SK-N-SH (cell line): ENCODE data around the gene PTPRD. TPM values are rescaled to one million over a fixed set of nuclear protein-coding genes. Genes with fewer than 3 reads are reported as not detected.

ENCODE experiments used
- CTCF ChIA-PET: fragments of 300-600, 350-600 bp; formaldehyde crosslinking; extraction: SDS; loops from one replicate; lab custom pipeline; 2021; lab: Yijun Ruan, JAX
- POLR2A ChIA-PET: fragments of 350-600 bp; sonication (Branson Sonifier 250); formaldehyde crosslinking; extraction: SDS; loops from one replicate; lab custom pipeline; 2020; ENCODE audit warnings: antibody characterized with exemption, inconsistent platforms; lab: Yijun Ruan, JAX
- DNase-seq: peaks from one replicate; pipeline ENCODE4 v3.0.0; 2012
- H2AFZ ChIP-seq: fragments of 200-600 bp; sonication (generic); 2 replicates; pipeline ENCODE4 v1.8.1; 2016; ENCODE audit warnings: antibody characterized with exemption, mild to moderate bottlenecking, low read depth
- H3F3A ChIP-seq: fragments of 200-600 bp; sonication (generic); replicated peaks from 2 replicates; pipeline ENCODE3; 2016; ENCODE audit warnings: antibody characterized with exemption, mild to moderate bottlenecking; ENCODE audit not compliant: insufficient read depth
- H3K27ac ChIP-seq, 2 experiments: fragments of 200-500 bp in 1 of 2; fragments of 200-600 bp in 1 of 2; sonication (Bioruptor generic) in 1 of 2; sonication (generic), shearing (Covaris generic) in 1 of 2; 2 replicates each; pipeline versions ENCODE4 v1.5.1 to v1.6.1; 2014 to 2016; ENCODE audit warnings: low read depth in 2 of 2, inconsistent platforms in 1 of 2, low read length in 1 of 2, mild to moderate bottlenecking in 1 of 2, mixed read lengths in 1 of 2
- H3K27me3 ChIP-seq: fragments of 200-600 bp; sonication (generic), shearing (Covaris generic); 2 replicates; pipeline ENCODE4 v1.6.1; 2016; ENCODE audit warnings: mixed run types; ENCODE audit not compliant: insufficient read depth
- H3K36me3 ChIP-seq, 2 experiments: fragments of 200-500 bp in 1 of 2; fragments of 200-600 bp in 1 of 2; sonication (Bioruptor generic) in 1 of 2; sonication (generic) in 1 of 2; replicated peaks in 1 of 2; 2 replicates each; pipeline versions ENCODE3 to v1.5.1; 2014 to 2016; ENCODE audit warnings: low read length in 1 of 2, mild to moderate bottlenecking in 1 of 2; ENCODE audit not compliant: insufficient read depth in 2 of 2, control insufficient read depth in 1 of 2
- H3K4me1 ChIP-seq, 2 experiments: fragments of 200-500 bp in 1 of 2; fragments of 200-600 bp in 1 of 2; sonication (Bioruptor generic) in 1 of 2; sonication (generic), shearing (Covaris generic) in 1 of 2; 2 replicates each; pipeline versions ENCODE4 v1.5.1 to v1.6.1; 2014 to 2016; ENCODE audit warnings: low read depth in 1 of 2, low read length in 1 of 2, mixed run types in 1 of 2; ENCODE audit not compliant: insufficient read depth in 2 of 2, control insufficient read depth in 1 of 2
- H3K4me2 ChIP-seq: fragments of 200-600 bp; sonication (generic), shearing (Covaris generic); 2 replicates; pipeline ENCODE4 v1.6.1; 2017; ENCODE audit warnings: mixed run types
- H3K4me3 ChIP-seq, 2 experiments: fragments of 200-500 bp in 1 of 2; fragments of 200-600 bp in 1 of 2; sonication (Bioruptor generic) in 1 of 2; sonication (generic), shearing (Covaris generic) in 1 of 2; 2 replicates each; pipeline versions ENCODE4 v1.5.1 to v1.8.1; 2014 to 2016; ENCODE audit warnings: low read depth in 2 of 2, inconsistent platforms in 1 of 2, low read length in 1 of 2, mild to moderate bottlenecking in 1 of 2, mixed read lengths in 1 of 2, moderate library complexity in 1 of 2
- H3K79me2 ChIP-seq: fragments of 200-600 bp; sonication (generic); 2 replicates; pipeline ENCODE4 v1.8.1; 2017; ENCODE audit warnings: mild to moderate bottlenecking; ENCODE audit not compliant: insufficient read depth
- H3K9ac ChIP-seq: fragments of 200-600 bp; sonication (generic); 2 replicates; pipeline ENCODE4 v1.6.1; 2017; ENCODE audit warnings: mixed run types
- H3K9me2 ChIP-seq: fragments of 200-600 bp; sonication (generic); 2 replicates; pipeline ENCODE4 v1.6.1; 2017; ENCODE audit warnings: mixed run types
- H3K9me3 ChIP-seq: fragments of 200-600 bp; sonication (generic); 2 replicates; pipeline ENCODE4 v1.6.1; 2017; ENCODE audit warnings: mixed run types, mild to moderate bottlenecking, moderate library complexity
- H4K20me1 ChIP-seq: fragments of 200-600 bp; sonication (generic); 2 replicates; pipeline ENCODE4 v1.6.1; 2017; ENCODE audit warnings: mild to moderate bottlenecking, mixed run types; ENCODE audit not compliant: insufficient read depth
- CHD2 ChIP-seq: fragments of 150-350 bp; IDR thresholded peaks from 2 replicates; pipeline ENCODE4 v1.6.1; 2018; ENCODE audit warnings: low read length; ENCODE audit not compliant: partially characterized antibody
- ELF1 ChIP-seq: IDR thresholded peaks from 2 replicates; pipeline ENCODE4 v1.4.0; 2012
- FOXJ3 ChIP-seq: sonication (generic); formaldehyde crosslinking; IDR thresholded peaks from 2 replicates; pipeline ENCODE4 v1.5.1; 2020; ENCODE audit warnings: mild to moderate bottlenecking, missing genetic modification reagents
- FOXM1 ChIP-seq: IDR thresholded peaks from 2 replicates; pipeline ENCODE4 v1.4.0; 2012; ENCODE audit warnings: low read depth, mild to moderate bottlenecking
- GABPA ChIP-seq: IDR thresholded peaks from 2 replicates; pipeline ENCODE4 v1.4.0; 2012; ENCODE audit warnings: low read depth, mild to moderate bottlenecking
- JUND ChIP-seq: IDR thresholded peaks from 2 replicates; pipeline ENCODE4 v1.4.0; 2012
- MAX ChIP-seq: IDR thresholded peaks from 2 replicates; pipeline ENCODE4 v1.4.0; 2012; ENCODE audit warnings: low read depth
- MEF2A ChIP-seq: IDR thresholded peaks from 2 replicates; pipeline ENCODE4 v1.4.0; 2012; ENCODE audit warnings: low read depth, borderline replicate concordance
- NFIC ChIP-seq: IDR thresholded peaks from 2 replicates; pipeline ENCODE4 v1.4.0; 2012; ENCODE audit warnings: borderline replicate concordance
- RAD21 ChIP-seq: IDR thresholded peaks from 2 replicates; pipeline ENCODE4 v1.6.1; 2012; ENCODE audit warnings: mild to moderate bottlenecking, low read length
- RCOR1 ChIP-seq: fragments of 150-350 bp; IDR thresholded peaks from 2 replicates; pipeline ENCODE4 v1.6.1; 2017; ENCODE audit warnings: antibody characterized with exemption, low read length
- RFX5 ChIP-seq: IDR thresholded peaks from 2 replicates; pipeline ENCODE4 v1.6.1; 2012; ENCODE audit warnings: mild to moderate bottlenecking, improper control_type of control experiment, low read length
- SMC3 ChIP-seq: IDR thresholded peaks from 2 replicates; pipeline ENCODE4 v1.6.1; 2012; ENCODE audit warnings: low read depth, low read length, improper control_type of control experiment
- TEAD4 ChIP-seq: IDR thresholded peaks from 2 replicates; pipeline ENCODE4 v1.4.0; 2012; ENCODE audit warnings: mild to moderate bottlenecking, borderline replicate concordance; ENCODE audit not compliant: insufficient read depth
- USF1 ChIP-seq: IDR thresholded peaks from 2 replicates; pipeline ENCODE4 v1.4.0; 2012; ENCODE audit warnings: low read depth, borderline replicate concordance
- WGBS: methylation state at CpG from one replicate; pipeline ENCODE4 v1.1.6; 2017; ENCODE audit warnings: low lambda C conversion rate; 5-methylcytosine and 5-hydroxymethylcytosine counted together
- polyA plus RNA-seq, 3 experiments: library from polyadenylated mRNA; depleted of rRNA; stranded (reverse); fragments of >200 nt; gene quantifications; 2 replicates each; pipeline ENCODE4 v1.2.3, GENCODE V29; 2012
- TF ChIP-seq, protein P1 (sequence below): fragments of 150-350 bp; IDR thresholded peaks from 2 replicates; pipeline ENCODE4 v1.6.1; 2017; ENCODE audit warnings: antibody characterized with exemption, low read length, low read depth, borderline replicate concordance
- TF ChIP-seq, protein P2 (sequence below): fragments of 200-600 bp; sonication (generic); IDR thresholded peaks from 2 replicates; pipeline ENCODE4 v1.6.1; 2017; ENCODE audit warnings: antibody characterized with exemption, mild to moderate bottlenecking, moderate library complexity

The PTPRD gene
- polyA plus RNA-seq, 1 of the 3 experiments (the other 2 are of a cell fraction): 0.15 TPM

DNA sequence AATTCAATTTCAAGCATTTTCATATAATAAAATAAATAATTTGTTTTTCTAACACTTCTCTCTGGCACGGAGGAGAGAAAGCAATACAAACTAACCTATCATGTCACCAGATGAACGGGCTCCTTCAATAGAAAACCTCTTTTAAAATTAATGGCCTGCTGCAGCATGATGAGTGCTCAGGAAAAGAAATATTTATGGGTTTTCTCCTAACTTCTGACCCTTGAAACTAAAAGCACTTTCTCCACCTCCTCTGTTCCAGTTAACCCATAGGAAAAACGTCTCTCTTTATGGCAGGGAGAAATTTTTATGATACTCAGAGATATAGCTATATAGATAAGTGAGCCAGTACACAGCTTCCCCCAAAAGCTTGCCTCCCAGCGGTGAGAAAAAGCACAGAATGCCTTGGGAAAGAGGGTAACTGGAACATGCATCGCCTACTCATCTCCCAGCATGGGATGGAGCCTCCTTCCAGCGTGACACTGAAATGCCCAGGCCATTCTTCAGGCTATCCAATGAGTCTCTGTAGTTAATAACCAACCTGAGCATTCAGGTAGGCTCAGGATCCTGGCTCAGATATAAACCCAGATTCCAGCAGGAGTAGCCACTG lies 1850.2 kb downstream of the PTPRD start:
- H3K9ac ChIP-seq: no peak overlapping the region
- no peaks in the 10 kb centered on the region for H3K9me2 ChIP-seq
- DNase-seq: no peak
- WGBS: 44% methylated on average over 6 of the region's 6 CpGs
- H3K4me3 ChIP-seq: no peak overlapping the region
- no peak overlapping the region for H2AFZ ChIP-seq
- no peak for TF ChIP-seq MEF2A
- TF ChIP-seq MAX: no peak
- TF ChIP-seq, protein P1, sequence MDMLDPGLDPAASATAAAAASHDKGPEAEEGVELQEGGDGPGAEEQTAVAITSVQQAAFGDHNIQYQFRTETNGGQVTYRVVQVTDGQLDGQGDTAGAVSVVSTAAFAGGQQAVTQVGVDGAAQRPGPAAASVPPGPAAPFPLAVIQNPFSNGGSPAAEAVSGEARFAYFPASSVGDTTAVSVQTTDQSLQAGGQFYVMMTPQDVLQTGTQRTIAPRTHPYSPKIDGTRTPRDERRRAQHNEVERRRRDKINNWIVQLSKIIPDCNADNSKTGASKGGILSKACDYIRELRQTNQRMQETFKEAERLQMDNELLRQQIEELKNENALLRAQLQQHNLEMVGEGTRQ: no peak
- no peak for TF ChIP-seq RFX5
- CTCF ChIA-PET: no interaction called here
- no peaks in the 10 kb centered on the region for H3K27me3 ChIP-seq
- POLR2A ChIA-PET: no interaction called here
- peaks cover 0 to 2% of the 10 kb centered on the region in 2 experiments; a peak in 2 of 4 replicates for H3K4me1 ChIP-seq
- H3K79me2 ChIP-seq: no peaks in the 10 kb centered on the region
- no peak overlapping the region for H3K4me2 ChIP-seq
- no peaks in the 10 kb centered on the region for H3K36me3 ChIP-seq
- H3K27ac ChIP-seq: no peak overlapping the region
- H3F3A ChIP-seq: no peaks in the 10 kb centered on the region
- no peaks in the 10 kb centered on the region for H4K20me1 ChIP-seq
- H3K9me3 ChIP-seq: no peaks in the 10 kb centered on the region

GRCh38 chr9:8760000-8760767 lies 1852.6 kb downstream of the PTPRD start:
- H3K4me2 ChIP-seq: no peak overlapping the region
- H3K4me3 ChIP-seq: no peak overlapping the region
- H3F3A ChIP-seq: no peaks in the 10 kb centered on the region
- no peak overlapping the region for H3K9ac ChIP-seq
- POLR2A ChIA-PET: no interaction called here
- H3K9me2 ChIP-seq: no peaks in the 10 kb centered on the region
- no peaks in the 10 kb centered on the region for H3K9me3 ChIP-seq
- CTCF ChIA-PET: no interaction called here
- no peaks in the 10 kb centered on the region for H3K79me2 ChIP-seq
- TF ChIP-seq SMC3: no peak
- no peak for TF ChIP-seq RCOR1
- TF ChIP-seq, protein P2, sequence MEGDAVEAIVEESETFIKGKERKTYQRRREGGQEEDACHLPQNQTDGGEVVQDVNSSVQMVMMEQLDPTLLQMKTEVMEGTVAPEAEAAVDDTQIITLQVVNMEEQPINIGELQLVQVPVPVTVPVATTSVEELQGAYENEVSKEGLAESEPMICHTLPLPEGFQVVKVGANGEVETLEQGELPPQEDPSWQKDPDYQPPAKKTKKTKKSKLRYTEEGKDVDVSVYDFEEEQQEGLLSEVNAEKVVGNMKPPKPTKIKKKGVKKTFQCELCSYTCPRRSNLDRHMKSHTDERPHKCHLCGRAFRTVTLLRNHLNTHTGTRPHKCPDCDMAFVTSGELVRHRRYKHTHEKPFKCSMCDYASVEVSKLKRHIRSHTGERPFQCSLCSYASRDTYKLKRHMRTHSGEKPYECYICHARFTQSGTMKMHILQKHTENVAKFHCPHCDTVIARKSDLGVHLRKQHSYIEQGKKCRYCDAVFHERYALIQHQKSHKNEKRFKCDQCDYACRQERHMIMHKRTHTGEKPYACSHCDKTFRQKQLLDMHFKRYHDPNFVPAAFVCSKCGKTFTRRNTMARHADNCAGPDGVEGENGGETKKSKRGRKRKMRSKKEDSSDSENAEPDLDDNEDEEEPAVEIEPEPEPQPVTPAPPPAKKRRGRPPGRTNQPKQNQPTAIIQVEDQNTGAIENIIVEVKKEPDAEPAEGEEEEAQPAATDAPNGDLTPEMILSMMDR: no peak
- TF ChIP-seq JUND: no peak
- no peak for TF ChIP-seq NFIC
- TF ChIP-seq USF1: no peak
- TF ChIP-seq TEAD4: no peak
- TF ChIP-seq FOXM1: no peak
- TF ChIP-seq RFX5: no peak
- no peak for TF ChIP-seq CHD2
- TF ChIP-seq RAD21: no peak
- no peak for TF ChIP-seq FOXJ3 (CRISPR knock-in tag)
- no peak for TF ChIP-seq ELF1
- no peak for TF ChIP-seq GABPA
- H3K36me3 ChIP-seq: no peaks in the 10 kb centered on the region
- no peaks in the 10 kb centered on the region for H3K27me3 ChIP-seq
- no peaks in the 10 kb centered on the region for H4K20me1 ChIP-seq
- H3K27ac ChIP-seq: no peak overlapping the region
- WGBS: 77% methylated on average over 8 of the region's 8 CpGs
- DNase-seq: no peak
- H3K4me1 ChIP-seq: no peaks in the 10 kb centered on the region; a peak in 2 of 4 replicates
- H2AFZ ChIP-seq: no peak overlapping the region
